Measurements from ENCODE around the gene CPED1. TPM values are rescaled to one million over a fixed set of nuclear protein-coding genes. Genes with fewer than 3 reads are reported as not detected.

Gene CPED1
- total RNA-seq, 1 donor from 2014 or later = not detected

DNA sequence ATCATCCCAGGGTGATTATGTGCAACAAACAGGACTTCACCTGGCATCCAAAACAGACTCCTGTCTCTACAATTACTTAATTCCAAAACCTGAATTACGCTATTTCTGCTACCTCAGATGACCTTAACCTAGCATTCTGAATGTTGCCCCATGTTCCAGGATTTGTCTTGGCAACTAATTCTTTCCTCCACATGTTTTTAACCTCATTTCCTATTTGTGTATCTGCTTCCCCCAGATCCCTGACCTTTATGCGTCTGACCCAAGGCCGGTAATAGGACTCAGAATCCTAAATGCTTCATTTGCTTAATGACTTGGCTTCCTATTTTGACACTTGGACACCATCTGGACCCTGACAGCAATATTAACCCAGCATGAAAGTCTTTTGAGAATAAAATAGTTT, 46.7 kb upstream of the CPED1 start:
- Histone ChIP-seq H4K20me1 (ENCODE audit: low read depth) (no peaks in the 10 kb centered on the region), H3F3A (ENCODE audit: low read depth) (no peaks in the 10 kb centered on the region), H3K4me1 (no peaks in the 10 kb centered on the region), H3K4me3 (no peak overlapping the region), H3K36me3 (no peaks in the 10 kb centered on the region), H3K9ac (no peak overlapping the region), H3K27ac (no peak overlapping the region), H3K27me3 (no peaks in the 10 kb centered on the region), H3K9me3 (ENCODE audit: low read depth) (no peaks in the 10 kb centered on the region), H3K79me2 (ENCODE audit: low read depth) (no peaks in the 10 kb centered on the region), H2AFZ (replicated peaks) (no peak overlapping the region), H3K4me2 (no peak overlapping the region)
- no peak for TF ChIP-seq EZH2phosphoT487 (IDR thresholded peaks at IDR 0.05)
- TF ChIP-seq CTCF (IDR thresholded peaks at IDR 0.05) = no peak
- TF ChIP-seq EZH2 (IDR thresholded peaks at IDR 0.05) = no peak
- DNase-seq (ENCODE audit: low spot score) = no peak
- H3K4me1 Mint-ChIP-seq = no peaks in the 10 kb centered on the region
- H3K9me3 Mint-ChIP-seq = no peaks in the 10 kb centered on the region
- H3K27me3 Mint-ChIP-seq (ENCODE audit: insufficient read depth, low read depth) = no peaks in the 10 kb centered on the region
- H3K36me3 Mint-ChIP-seq = no peaks in the 10 kb centered on the region
- no peak overlapping the region for H3K4me3 Mint-ChIP-seq
- H3K27ac Mint-ChIP-seq = no peak overlapping the region

DNA sequence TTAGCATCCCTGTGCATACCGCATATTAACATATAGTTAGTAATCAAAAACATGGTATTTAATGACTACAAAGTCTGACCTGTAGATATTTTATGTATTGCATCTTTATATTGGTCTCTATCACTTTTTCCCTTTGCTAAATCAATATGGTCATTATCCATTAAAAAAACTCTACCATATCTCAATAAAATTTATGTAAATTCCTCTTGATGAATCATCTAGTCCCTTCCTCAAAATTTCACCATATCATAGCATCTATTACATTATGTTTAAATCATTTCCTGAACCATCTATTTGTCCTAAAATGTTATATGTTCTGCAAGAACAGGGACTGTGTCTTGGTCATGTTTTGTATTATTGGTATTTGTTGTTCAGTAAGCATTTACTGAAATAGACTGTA, 45.6 kb upstream of the CPED1 start:
- Mint-ChIP-seq H3K9me3 (no peaks in the 10 kb centered on the region), H3K4me1 (no peaks in the 10 kb centered on the region), H3K27ac (no peak overlapping the region), H3K4me3 (no peak overlapping the region), H3K36me3 (no peaks in the 10 kb centered on the region), H3K27me3 (ENCODE audit: insufficient read depth, low read depth) (no peaks in the 10 kb centered on the region)
- Histone ChIP-seq H3K79me2 (ENCODE audit: low read depth) (no peaks in the 10 kb centered on the region), H3K9me3 (ENCODE audit: low read depth) (no peaks in the 10 kb centered on the region), H3K4me1 (no peaks in the 10 kb centered on the region), H3K27me3 (no peaks in the 10 kb centered on the region), H4K20me1 (ENCODE audit: low read depth) (no peaks in the 10 kb centered on the region), H3K4me2 (no peak overlapping the region), H3K36me3 (no peaks in the 10 kb centered on the region), H3K4me3 (no peak overlapping the region), H3K9ac (no peak overlapping the region), H2AFZ (replicated peaks) (no peak overlapping the region), H3F3A (ENCODE audit: low read depth) (no peaks in the 10 kb centered on the region), H3K27ac (no peak overlapping the region)
- no peak for DNase-seq (ENCODE audit: low spot score)
- TF ChIP-seq EZH2 (IDR thresholded peaks at IDR 0.05) (no peak), EZH2phosphoT487 (IDR thresholded peaks at IDR 0.05) (no peak), CTCF (IDR thresholded peaks at IDR 0.05) (no peak)

DNA sequence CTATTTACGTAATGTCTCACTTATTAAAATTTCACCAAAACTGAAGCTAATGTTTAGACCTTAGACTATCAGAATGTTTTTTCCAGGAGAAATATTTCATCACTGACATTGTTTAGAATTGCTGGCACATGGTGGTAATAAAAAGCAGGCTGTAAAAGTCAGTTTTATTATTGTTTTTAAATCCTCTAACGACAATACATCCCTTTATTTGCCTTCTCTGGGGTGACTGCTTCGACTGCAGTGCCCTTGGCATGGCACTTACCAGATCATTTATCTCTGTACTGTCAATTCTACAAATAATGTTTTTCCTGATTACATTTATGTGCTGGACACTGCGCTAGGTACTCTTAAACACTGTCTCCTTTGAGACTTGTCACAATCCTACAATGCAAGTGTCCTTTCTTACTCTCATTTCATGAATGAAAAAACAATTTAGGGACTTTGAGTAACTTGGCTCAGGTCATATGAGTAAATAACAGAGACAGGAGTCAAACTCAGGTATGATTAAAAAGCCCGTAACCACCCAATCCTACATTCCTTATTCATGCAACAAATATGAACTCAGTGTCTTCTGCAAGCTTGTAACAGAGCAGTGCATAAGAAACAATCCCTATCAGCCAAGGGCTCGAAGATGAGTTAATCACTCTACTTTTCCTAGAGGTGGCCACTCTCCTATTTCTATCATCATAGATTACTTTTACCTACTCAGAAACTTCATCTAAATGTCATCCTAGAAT, 43.5 kb upstream of the CPED1 start:
- no peak for DNase-seq (ENCODE audit: low spot score)
- no peaks in the 10 kb centered on the region for H3K27me3 ChIP-seq
- H3K36me3 Mint-ChIP-seq = no peaks in the 10 kb centered on the region
- no peaks in the 10 kb centered on the region for H3K36me3 ChIP-seq
- peaks cover 4% of the 10 kb centered on the region for H3K4me1 ChIP-seq
- no peak overlapping the region for H3K4me3 ChIP-seq
- no peak overlapping the region for H3K4me3 Mint-ChIP-seq
- H3K27me3 Mint-ChIP-seq (ENCODE audit: insufficient read depth, low read depth) = no peaks in the 10 kb centered on the region
- H3F3A ChIP-seq (ENCODE audit: low read depth) = no peaks in the 10 kb centered on the region
- H4K20me1 ChIP-seq (ENCODE audit: low read depth) = no peaks in the 10 kb centered on the region
- H3K27ac Mint-ChIP-seq = no peak overlapping the region
- peaks cover 9% of the 10 kb centered on the region for H3K79me2 ChIP-seq (ENCODE audit: low read depth)
- no peaks in the 10 kb centered on the region for H3K9me3 Mint-ChIP-seq
- no peaks in the 10 kb centered on the region for H3K9me3 ChIP-seq (ENCODE audit: low read depth)
- no peak overlapping the region for H3K9ac ChIP-seq
- TF ChIP-seq CTCF (IDR thresholded peaks at IDR 0.05) = no peak
- TF ChIP-seq EZH2phosphoT487 (IDR thresholded peaks at IDR 0.05) = no peak
- TF ChIP-seq EZH2 (IDR thresholded peaks at IDR 0.05) = no peak
- no peak overlapping the region for H3K4me2 ChIP-seq
- peaks cover 6% of the 10 kb centered on the region for H3K4me1 Mint-ChIP-seq
- no peak overlapping the region for H3K27ac ChIP-seq
- H2AFZ ChIP-seq (replicated peaks) = no peak overlapping the region
